ENCODE measurements around the gene ARHGAP24.
"Not testable (repeated sequence)": the region's sequence is repeated elsewhere in the genome, so short reads cannot be mapped to it uniquely, and the experiment has no call there.

ARHGAP24 gene

DNA sequence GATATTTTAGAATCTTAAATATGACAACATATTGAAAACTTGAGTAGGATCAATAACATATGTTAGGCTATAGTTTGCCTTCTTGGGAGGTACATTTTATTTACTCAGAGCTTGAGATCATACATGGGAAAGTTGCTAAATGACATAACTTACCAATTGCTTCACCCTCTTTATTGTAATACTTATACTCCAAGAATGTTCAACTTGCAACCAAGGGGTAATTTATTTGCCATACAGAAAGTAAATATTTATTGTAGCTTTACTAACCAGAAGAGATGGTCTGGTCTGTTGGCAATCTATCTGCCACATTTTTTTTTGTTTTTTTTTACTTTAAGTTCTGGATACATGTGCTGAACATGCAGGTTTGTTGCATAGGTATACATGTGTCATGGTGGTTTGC is 426.6 kb downstream of the ARHGAP24 start:
- DNase-seq (ENCODE audit: low read depth in 1 of 2, low spot score in 1 of 2), result no peak

GRCh38 chr4:85902647-85903046 is 427.7 kb downstream of the ARHGAP24 start:
- DNase-seq (ENCODE audit: low read depth in 1 of 2, low spot score in 1 of 2), result not testable (repeated sequence)

- DNase-seq (ENCODE audit: low read depth in 1 of 2, low spot score in 1 of 2), result no peak
Measured at GRCh38 chr4:85905761-85906160, 430.8 kb downstream of the ARHGAP24 start.

GRCh38 chr4:85907001-85907400 is 432.1 kb downstream of the ARHGAP24 start:
- no peak for DNase-seq (ENCODE audit: low read depth in 1 of 2, low spot score in 1 of 2)

DNA sequence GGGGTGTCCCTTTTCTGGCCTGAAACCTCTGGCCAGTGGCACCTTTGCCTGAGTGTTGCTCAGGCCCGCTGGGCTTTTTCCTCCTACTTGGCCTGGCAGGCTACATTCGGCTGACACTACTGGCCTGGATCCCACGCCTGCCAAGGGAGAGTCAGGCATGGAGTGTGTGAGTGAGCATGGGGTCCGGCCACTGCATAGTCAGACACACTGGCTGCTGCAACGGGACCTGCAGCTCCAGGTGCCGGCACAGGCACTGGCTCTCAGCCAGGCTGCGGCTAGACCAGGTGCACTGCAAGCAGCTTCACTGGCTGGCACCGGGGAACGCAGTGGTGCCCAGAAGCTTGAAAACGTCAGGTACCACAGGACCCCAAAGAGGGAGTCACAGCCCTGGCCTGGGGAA is 434.9 kb downstream of the ARHGAP24 start:
- no peak for DNase-seq (ENCODE audit: low read depth in 1 of 2, low spot score in 1 of 2)

- DNase-seq (ENCODE audit: low read depth in 1 of 2, low spot score in 1 of 2), result no peak
Measured at GRCh38 chr4:85910985-85911384, 436.0 kb downstream of the ARHGAP24 start.

GRCh38 chr4:85913931-85914694 is 439.2 kb downstream of the ARHGAP24 start:
- no peak for DNase-seq (ENCODE audit: low read depth in 1 of 2, low spot score in 1 of 2)

DNA sequence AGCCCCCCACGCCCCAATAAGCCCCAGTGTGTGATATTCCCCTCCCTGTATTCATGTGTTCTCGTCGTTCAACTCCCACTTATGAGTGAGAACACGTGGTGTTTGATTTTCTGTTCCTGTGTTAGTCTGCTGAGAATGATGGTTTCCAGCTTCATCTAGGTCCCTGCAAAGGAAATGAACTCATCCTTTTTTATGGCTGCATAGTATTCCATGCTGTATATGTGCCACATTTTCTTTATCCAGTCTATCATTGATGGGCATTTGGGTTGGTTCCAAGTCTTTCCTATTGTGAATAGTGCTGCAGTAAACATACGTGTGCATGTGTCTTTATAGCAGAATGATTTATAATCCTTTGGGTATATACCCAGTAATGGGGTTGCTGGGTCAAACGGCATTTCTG is 440.6 kb downstream of the ARHGAP24 start:
- not testable (repeated sequence) for DNase-seq (ENCODE audit: low read depth in 1 of 2, low spot score in 1 of 2)

DNA sequence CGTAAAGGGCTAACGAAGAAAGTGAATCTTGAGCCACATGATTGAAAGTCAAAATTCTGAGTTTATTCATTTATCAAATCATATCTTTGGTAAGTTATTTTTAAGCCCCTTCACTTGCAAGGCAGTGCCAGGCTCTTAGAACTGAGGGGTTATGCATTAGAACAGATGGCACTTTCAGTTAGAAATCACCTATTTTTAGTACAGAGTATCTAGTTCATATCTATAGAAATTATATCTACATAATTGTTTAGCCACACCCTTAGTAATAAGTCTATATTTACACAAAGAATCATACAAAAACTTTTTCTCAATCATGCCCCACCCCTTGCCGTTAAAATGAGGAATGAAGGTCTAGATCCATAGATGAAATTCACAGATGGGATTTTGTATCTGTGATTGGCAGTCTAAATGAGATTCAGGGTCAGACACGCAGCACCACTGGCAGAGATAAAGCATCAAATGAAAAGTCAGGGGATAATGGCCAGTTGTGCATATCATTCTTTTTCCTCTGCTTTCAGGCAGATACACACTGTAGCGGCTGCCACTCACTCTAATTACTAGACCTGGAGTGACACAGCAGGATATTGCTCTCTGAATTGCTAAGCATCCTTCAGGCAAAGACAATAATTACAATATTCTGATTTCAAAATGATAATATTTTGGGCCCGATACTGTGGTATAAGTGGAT is 444.4 kb downstream of the ARHGAP24 start:
- DNase-seq (ENCODE audit: low read depth in 1 of 2, low spot score in 1 of 2), result no peak

GRCh38 chr4:85925071-85925470 is 450.1 kb downstream of the ARHGAP24 start:
- DNase-seq (ENCODE audit: low read depth in 1 of 2, low spot score in 1 of 2), result no peak

GRCh38 chr4:85928775-85929591 is 454.0 kb downstream of the ARHGAP24 start:
- DNase-seq (ENCODE audit: low read depth in 1 of 2, low spot score in 1 of 2), result no peak

DNA sequence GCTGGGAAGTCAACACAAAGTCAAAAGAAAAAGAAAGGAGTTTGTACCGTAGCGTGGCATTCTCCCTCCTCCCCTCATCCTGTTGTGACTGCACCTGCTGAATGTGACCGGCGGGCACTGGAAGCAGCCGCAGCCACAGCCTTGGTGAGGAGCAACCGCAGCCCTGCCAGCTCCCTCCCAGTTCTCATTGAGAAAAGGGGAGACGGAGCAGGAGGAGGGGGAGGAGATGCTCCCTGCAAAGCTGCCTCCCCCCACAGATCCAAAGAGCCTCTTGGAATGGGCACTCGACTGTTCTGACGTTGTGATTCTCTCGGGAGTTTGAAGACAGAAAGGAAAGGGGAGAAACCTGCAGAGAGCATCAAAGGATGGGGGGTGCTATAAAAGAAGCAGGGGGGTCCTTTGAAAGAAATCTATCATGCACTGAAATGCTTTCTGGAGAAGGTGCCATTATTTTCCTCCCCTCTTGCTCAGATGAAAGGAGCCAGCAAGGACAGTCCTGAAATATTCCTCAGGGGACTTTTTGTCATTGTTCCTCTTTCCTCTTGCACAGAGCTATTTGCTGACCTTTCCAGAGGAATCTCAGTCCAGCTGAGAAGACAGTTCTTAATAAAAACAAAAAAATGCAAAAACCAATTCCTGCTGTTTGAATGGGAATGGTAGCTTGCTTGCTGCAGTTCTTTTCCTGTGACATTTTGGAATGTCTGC is 455.2 kb downstream of the ARHGAP24 start:
- no peak for DNase-seq (ENCODE audit: low read depth in 1 of 2, low spot score in 1 of 2)

DNA sequence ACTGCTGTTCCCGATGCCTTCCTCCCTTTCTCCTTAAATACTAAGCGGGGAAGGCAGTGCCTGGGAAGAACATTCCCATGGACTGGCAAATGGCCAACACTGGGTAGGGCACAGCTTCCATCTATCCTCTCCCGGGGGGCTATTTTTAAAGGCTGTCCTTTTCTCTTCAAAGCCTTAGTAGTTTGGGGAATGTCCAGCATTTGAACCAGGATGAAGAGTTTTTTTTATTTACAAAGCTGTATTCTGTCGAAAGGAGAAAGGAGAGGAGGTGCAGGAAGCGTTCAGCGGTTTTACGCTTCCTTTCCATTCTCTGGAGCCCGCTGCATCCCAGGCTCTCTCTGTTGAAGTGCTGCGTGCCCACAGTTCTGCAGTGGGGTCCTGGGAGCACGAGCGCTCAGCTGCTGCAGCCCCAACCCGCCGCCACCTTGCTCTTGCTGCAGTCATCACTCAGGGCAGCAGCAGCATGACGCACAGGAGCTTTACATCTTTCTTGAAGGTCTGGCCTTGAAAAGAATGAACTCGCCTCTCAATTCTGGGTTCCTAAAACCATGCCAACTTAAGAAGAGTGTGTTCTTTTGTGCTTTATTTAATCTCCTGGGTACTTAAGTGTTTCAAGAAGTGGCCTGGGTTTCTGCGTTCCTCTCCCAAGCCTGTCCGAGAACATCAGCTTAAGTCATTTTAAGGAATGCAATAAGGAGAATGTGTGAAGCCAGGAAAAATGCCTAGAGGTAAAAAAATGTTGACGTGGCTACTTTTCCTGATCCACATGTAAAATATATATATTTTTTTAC is 457.7 kb downstream of the ARHGAP24 start:
- DNase-seq (ENCODE audit: low read depth in 1 of 2, low spot score in 1 of 2), result no peak

GRCh38 chr4:85933291-85933640 is 458.3 kb downstream of the ARHGAP24 start:
- DNase-seq (ENCODE audit: low read depth in 1 of 2, low spot score in 1 of 2), result no peak

GRCh38 chr4:85937507-85937906 is 462.6 kb downstream of the ARHGAP24 start:
- DNase-seq (ENCODE audit: low read depth in 1 of 2, low spot score in 1 of 2), result no peak

- DNase-seq (ENCODE audit: low read depth in 1 of 2, low spot score in 1 of 2), result no peak
Measured at GRCh38 chr4:85938062-85938461, 463.1 kb downstream of the ARHGAP24 start.

GRCh38 chr4:85938902-85939301 is 464.0 kb downstream of the ARHGAP24 start:
- no peak for DNase-seq (ENCODE audit: low read depth in 1 of 2, low spot score in 1 of 2)

- DNase-seq (ENCODE audit: low read depth in 1 of 2, low spot score in 1 of 2), result no peak
Measured at GRCh38 chr4:85939595-85939994, 464.6 kb downstream of the ARHGAP24 start.

DNA sequence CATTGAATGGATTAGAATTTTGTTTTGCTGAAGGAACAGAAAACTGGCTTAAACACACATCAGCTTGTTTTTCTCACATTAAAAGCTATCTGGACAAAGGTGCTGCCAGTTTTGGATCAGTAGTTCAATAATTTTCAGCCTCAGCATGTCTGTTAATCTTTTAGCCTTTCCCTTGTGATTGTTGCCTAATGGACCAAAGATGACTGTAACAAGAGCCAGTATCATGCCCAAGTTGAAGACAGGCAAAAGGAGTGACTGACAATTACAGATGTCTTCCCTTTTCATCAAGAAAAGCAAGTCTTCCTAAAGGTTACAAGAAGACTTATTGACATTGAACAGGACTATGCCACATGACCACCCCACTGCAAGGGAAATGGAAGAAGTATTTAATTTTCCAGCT is 465.2 kb downstream of the ARHGAP24 start:
- no peak for DNase-seq (ENCODE audit: low read depth in 1 of 2, low spot score in 1 of 2)

- no peak for DNase-seq (ENCODE audit: low read depth in 1 of 2, low spot score in 1 of 2)
Measured at GRCh38 chr4:85942107-85942506, 467.2 kb downstream of the ARHGAP24 start.

DNA sequence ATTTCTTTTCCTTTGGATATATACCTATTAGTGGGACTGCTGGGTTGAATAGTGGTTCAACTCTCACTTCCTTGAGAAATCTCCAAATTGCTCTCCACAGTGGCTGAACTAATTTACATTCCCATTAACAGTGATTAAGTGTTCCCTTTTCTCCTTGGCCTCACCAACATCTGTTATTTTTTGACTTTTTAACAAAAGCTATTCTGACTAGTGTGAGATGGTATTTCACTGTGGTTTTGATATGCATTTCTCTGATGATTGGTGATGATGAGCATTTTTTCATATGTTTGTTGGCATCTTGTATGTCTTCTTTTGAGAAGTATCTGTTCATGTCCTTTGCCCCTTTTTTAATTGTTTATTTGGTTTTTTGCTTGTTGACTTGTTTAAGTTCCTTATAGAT is 471.9 kb downstream of the ARHGAP24 start:
- no peak for DNase-seq (ENCODE audit: low read depth in 1 of 2, low spot score in 1 of 2)
